Mesendoderm (in vitro differentiated cells): Measurements from ENCODE around the gene CHADL.
"Not testable (repeated sequence)": the region's sequence is repeated elsewhere in the genome, so short reads cannot be mapped to it uniquely, and the experiment has no call there.

Experiments
- DNase-seq: peaks from one replicate; pipeline ENCODE4 v3.0.0; 2013
- H2AK5ac ChIP-seq: 2 replicates; pipeline ENCODE4 v1.6.1; 2013; ENCODE audit warnings: low read length, inconsistent platforms
- H2BK120ac ChIP-seq: 2 replicates; pipeline ENCODE4 v1.6.1; 2013; ENCODE audit warnings: low read depth, mild to moderate bottlenecking, low read length, moderate library complexity, mixed read lengths
- H2BK15ac ChIP-seq: replicated peaks from 2 replicates; pipeline ENCODE4 v1.6.1; 2013; ENCODE audit warnings: low read depth, mild to moderate bottlenecking, moderate library complexity
- H2BK5ac ChIP-seq: 2 replicates; pipeline ENCODE4 v1.6.1; 2013; ENCODE audit warnings: low read length, inconsistent platforms
- H3K18ac ChIP-seq: 2 replicates; pipeline ENCODE4 v1.6.1; 2013; ENCODE audit warnings: mild to moderate bottlenecking, low read length, mixed read lengths
- H3K23ac ChIP-seq: one replicate; pipeline ENCODE4 v1.6.1; 2013; ENCODE audit warnings: low read length
- H3K27ac ChIP-seq: 2 replicates; pipeline ENCODE4 v1.5.1; 2013; ENCODE audit warnings: low read depth, mild to moderate bottlenecking, inconsistent platforms, low read length, moderate library complexity
- H3K27me3 ChIP-seq: 2 replicates; pipeline ENCODE4 v1.6.1; 2013; ENCODE audit warnings: low read length, control low read depth, mild to moderate bottlenecking, inconsistent platforms; ENCODE audit not compliant: insufficient read depth, poor library complexity
- H3K36me3 ChIP-seq: 2 replicates; pipeline ENCODE4 v1.6.1; 2013; ENCODE audit warnings: low read length, inconsistent platforms; ENCODE audit not compliant: control insufficient read depth, insufficient read depth
- H3K4ac ChIP-seq: one replicate; pipeline ENCODE4 v1.6.1; 2013; ENCODE audit warnings: low read depth, mild to moderate bottlenecking, low read length, moderate library complexity
- H3K4me1 ChIP-seq: 2 replicates; pipeline ENCODE4 v1.6.1; 2013; ENCODE audit warnings: low read depth, low read length, inconsistent platforms; ENCODE audit not compliant: control insufficient read depth
- H3K4me2 ChIP-seq: 2 replicates; pipeline ENCODE4 v1.6.1; 2013; ENCODE audit warnings: low read length
- H3K4me3 ChIP-seq: 2 replicates; pipeline ENCODE4 v1.5.1; 2013; ENCODE audit warnings: mild to moderate bottlenecking, low read length
- H3K56ac ChIP-seq: one replicate; pipeline ENCODE4 v1.6.1; 2013; ENCODE audit warnings: low read length
- H3K79me1 ChIP-seq: 2 replicates; pipeline ENCODE4 v1.6.1; 2013; ENCODE audit warnings: low read length, inconsistent platforms
- H3K79me2 ChIP-seq: 2 replicates; pipeline ENCODE4 v1.6.1; 2013; ENCODE audit warnings: mild to moderate bottlenecking, low read length; ENCODE audit not compliant: control insufficient read depth, insufficient read depth
- H3K9ac ChIP-seq: 2 replicates; pipeline ENCODE4 v1.6.1; 2013; ENCODE audit warnings: low read length, inconsistent platforms
- H4K5ac ChIP-seq: one replicate; pipeline ENCODE4 v1.6.1; 2013; ENCODE audit warnings: low read length
- H4K8ac ChIP-seq: one replicate; pipeline ENCODE4 v1.6.1; 2013; ENCODE audit warnings: low read depth, mild to moderate bottlenecking, control low read depth, low read length, moderate library complexity
- WGBS: extraction: QIAGEN DNeasy Blood & Tissue Kit; methylation state at CpG from one replicate; pipeline ENCODE4 v1.1.7; 2013; ENCODE audit warnings: low lambda C conversion rate, missing lambda C conversion rate; ENCODE audit not compliant: insufficient coverage; ENCODE audit errors: extremely low coverage; 5-methylcytosine and 5-hydroxymethylcytosine counted together

The CHADL gene

DNA sequence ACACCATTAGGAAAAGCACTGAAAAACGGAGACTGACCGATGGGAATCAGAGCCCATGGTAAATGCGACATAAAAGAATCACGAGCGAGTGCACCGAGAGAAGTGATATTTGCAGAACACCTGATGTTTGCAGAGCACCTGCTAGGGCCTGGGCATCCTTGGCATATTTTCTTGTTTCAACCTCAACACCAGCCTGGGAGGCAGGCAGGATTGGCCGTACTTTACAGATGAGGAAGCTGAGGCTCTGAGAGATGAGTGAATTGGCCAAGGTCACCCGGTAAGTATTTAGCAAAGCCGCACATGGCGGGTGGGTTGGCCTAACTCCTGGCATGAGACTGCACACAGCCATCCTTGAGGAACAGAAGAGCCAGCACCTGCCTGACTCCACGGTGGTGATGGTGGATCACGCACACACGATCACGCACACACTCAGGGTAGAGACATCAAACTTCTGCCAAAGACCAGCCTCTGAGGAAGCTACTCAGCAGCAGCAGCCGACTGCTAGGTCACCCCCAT lies 21.6 kb upstream of the CHADL start:
- Histone ChIP-seq H3K36me3 (peaks cover 34% of the 10 kb centered on the region), H3K9ac (no peak overlapping the region), H4K5ac (no peak overlapping the region), H3K56ac (no peak overlapping the region), H3K18ac (no peak overlapping the region), H3K27me3 (no peaks in the 10 kb centered on the region), H3K79me2 (no peaks in the 10 kb centered on the region), H3K4ac (no peak overlapping the region), H3K27ac (no peak overlapping the region), H3K4me2 (no peak overlapping the region), H3K79me1 (peaks cover 4% of the 10 kb centered on the region), H4K8ac (no peak overlapping the region), H2BK5ac (no peak overlapping the region), H2BK15ac (no peak overlapping the region), H3K4me3 (no peak overlapping the region), H2BK120ac (no peak overlapping the region), H3K4me1 (no peaks in the 10 kb centered on the region), H2AK5ac (no peak overlapping the region), H3K23ac (no peak overlapping the region)
- no CpG with 5 or more reads among the region's 15 CpGs for WGBS
- DNase-seq = no peak

DNA sequence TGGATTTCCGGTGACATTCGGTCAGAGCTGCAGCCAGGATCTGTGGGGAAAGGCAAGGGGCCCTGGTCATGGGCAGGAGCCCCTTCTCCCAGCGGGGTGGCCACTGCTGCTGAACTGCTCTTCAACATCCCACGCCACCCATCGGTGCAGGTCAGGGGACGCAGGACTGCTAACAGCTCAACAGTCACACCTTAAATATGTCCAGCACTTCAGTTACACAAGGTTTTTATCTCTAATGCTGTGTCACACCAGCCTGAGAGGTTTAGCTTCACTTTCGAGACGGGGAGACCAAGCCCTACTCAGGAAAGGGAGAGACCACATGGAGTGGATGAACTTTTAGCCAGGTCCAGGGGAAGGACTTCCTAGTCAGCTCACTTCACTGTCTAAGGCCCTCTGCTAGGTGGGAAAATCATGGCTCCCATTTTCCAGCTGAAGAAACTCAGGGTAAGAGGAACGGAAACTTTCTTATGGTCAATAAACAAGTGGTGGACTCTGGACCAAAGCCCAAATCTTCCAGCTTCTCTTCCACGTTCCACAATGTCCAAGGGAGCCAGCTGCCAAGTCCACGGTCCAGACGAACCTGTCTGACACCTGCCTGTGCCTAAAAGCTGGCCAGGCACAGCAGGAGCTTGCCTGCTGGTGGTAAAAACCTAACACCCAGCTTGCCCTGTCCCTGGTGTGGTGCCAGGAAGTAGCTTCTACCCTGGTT lies 21.0 kb upstream of the CHADL start:
- Histone ChIP-seq H3K23ac (no peak overlapping the region), H4K5ac (no peak overlapping the region), H3K4me3 (no peak overlapping the region), H3K4me2 (no peak overlapping the region), H2BK5ac (no peak overlapping the region), H3K18ac (no peak overlapping the region), H3K36me3 (peaks cover 32% of the 10 kb centered on the region), H3K79me2 (no peaks in the 10 kb centered on the region), H3K56ac (no peak overlapping the region), H4K8ac (no peak overlapping the region), H3K27ac (no peak overlapping the region), H2AK5ac (no peak overlapping the region), H3K4ac (no peak overlapping the region), H2BK15ac (no peak overlapping the region), H3K79me1 (peaks cover 4% of the 10 kb centered on the region), H3K27me3 (no peaks in the 10 kb centered on the region), H3K9ac (no peak overlapping the region), H3K4me1 (peaks cover 2% of the 10 kb centered on the region), H2BK120ac (no peak overlapping the region)
- DNase-seq = no peak
- no CpG with 5 or more reads among the region's 12 CpGs for WGBS

DNA sequence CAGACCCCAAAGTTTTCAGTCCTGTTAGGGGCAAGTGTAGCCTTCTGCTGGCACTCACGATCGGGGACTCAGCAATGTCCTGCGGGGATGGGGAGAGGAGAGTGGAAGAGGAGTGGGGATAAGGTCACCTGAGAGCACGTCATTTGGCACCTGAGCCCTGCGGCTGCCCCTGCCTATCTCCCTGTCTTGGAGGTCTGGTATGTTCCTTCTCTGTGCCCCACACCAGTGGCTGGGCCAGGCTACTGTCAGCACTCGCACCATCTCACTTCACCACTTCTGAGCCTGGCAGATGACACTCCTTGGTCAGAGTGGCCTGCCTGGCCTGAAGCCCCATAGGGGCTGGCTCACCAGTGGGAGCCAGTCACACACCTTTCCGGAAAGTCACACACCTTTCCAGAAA lies 20.1 kb upstream of the CHADL start:
- Histone ChIP-seq H3K27ac (no peak overlapping the region), H3K79me1 (peaks cover 4% of the 10 kb centered on the region), H4K5ac (no peak overlapping the region), H3K56ac (no peak overlapping the region), H3K79me2 (no peaks in the 10 kb centered on the region), H3K4me2 (no peak overlapping the region), H3K4ac (no peak overlapping the region), H2BK120ac (no peak overlapping the region), H2AK5ac (no peak overlapping the region), H3K36me3 (peaks cover 37% of the 10 kb centered on the region), H3K9ac (no peak overlapping the region), H3K18ac (no peak overlapping the region), H3K4me3 (no peak overlapping the region), H2BK5ac (no peak overlapping the region), H2BK15ac (no peak overlapping the region), H3K27me3 (no peaks in the 10 kb centered on the region), H3K4me1 (peaks cover 2% of the 10 kb centered on the region), H4K8ac (no peak overlapping the region), H3K23ac (no peak overlapping the region)
- no peak for DNase-seq
- WGBS = no CpG with 5 or more reads among the region's 7 CpGs

DNA sequence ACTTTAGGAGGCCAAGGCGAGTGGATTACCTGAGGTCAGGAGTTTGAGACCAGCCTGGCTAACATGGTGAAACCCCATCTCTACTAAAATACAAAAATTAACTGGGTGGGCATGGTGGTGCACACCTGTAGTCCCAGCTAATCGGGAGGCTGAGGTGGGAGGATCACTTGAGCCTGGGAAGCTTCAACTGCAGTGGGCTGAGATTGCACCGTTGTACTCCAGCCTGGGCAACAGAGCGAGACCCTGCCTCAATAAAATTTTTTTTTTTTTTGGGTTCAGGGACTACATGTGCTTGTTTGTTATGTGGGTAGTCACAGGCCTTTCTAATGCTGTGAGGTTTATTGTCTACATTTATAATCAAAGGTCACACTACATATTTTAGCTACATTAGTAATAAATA lies 19.0 kb upstream of the CHADL start:
- H3K4ac ChIP-seq, DNase-seq, H4K8ac ChIP-seq, H2BK15ac ChIP-seq, H3K4me2 ChIP-seq, H3K18ac ChIP-seq, H3K56ac ChIP-seq, H3K79me2 ChIP-seq, H2BK5ac ChIP-seq, H3K27ac ChIP-seq, H3K9ac ChIP-seq, H3K4me3 ChIP-seq, H3K23ac ChIP-seq, H4K5ac ChIP-seq, H3K27me3 ChIP-seq, H3K79me1 ChIP-seq, H2BK120ac ChIP-seq, H3K4me1 ChIP-seq, H2AK5ac ChIP-seq: not testable (repeated sequence)
- peaks cover 32% of the 10 kb centered on the region for H3K36me3 ChIP-seq
- WGBS = no CpG with 5 or more reads among the region's 4 CpGs

DNA sequence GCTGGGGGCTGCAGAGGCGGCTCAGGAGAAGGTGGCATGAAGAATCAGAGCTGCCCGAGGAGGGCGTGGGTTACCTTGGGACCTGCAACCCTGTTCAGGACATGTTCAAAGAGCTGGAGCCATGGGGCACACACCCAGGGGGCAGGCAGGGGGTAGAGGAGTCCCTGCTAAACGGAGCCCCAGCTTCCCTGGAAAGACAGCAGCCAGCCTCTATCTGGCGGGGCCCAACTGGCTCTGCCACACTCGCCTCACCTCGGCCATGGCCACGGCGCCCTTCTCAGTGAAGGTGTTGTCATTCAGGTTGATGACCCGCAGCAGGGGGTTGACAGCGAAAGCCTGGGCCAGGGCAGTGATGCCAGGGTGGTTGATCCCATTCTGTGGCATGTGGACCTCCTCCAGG lies 17.0 kb upstream of the CHADL start:
- Histone ChIP-seq H3K23ac (no peak overlapping the region), H3K4me2 (no peak overlapping the region), H3K9ac (no peak overlapping the region), H2AK5ac (no peak overlapping the region), H4K8ac (no peak overlapping the region), H2BK120ac (no peak overlapping the region), H3K18ac (no peak overlapping the region), H2BK15ac (no peak overlapping the region), H3K4me3 (no peak overlapping the region), H3K27ac (no peak overlapping the region), H3K56ac (no peak overlapping the region), H3K27me3 (no peaks in the 10 kb centered on the region), H3K4ac (no peak overlapping the region), H3K36me3 (peaks cover 33% of the 10 kb centered on the region), H4K5ac (no peak overlapping the region), H3K4me1 (peaks cover 2% of the 10 kb centered on the region), H3K79me2 (no peaks in the 10 kb centered on the region), H3K79me1 (peaks cover 2% of the 10 kb centered on the region), H2BK5ac (no peak overlapping the region)
- no CpG with 5 or more reads among the region's 11 CpGs for WGBS
- DNase-seq = no peak
